HuH-7 (cell line): Measurements from ENCODE around the gene RYR2.
"Not testable (repeated sequence)": the region's sequence is repeated elsewhere in the genome, so short reads cannot be mapped to it uniquely, and the experiment has no call there.

Source experiments
- DNase-seq: peaks from one replicate; pipeline ENCODE4 v3.0.0; 2011; ENCODE audit warnings: low spot score

RYR2 gene

GRCh38 chr1:237084341-237085077, 42.5 kb downstream of the RYR2 start:
- DNase-seq, result no peak

GRCh38 chr1:237091691-237092090, 49.7 kb downstream of the RYR2 start:
- DNase-seq, result no peak

DNA sequence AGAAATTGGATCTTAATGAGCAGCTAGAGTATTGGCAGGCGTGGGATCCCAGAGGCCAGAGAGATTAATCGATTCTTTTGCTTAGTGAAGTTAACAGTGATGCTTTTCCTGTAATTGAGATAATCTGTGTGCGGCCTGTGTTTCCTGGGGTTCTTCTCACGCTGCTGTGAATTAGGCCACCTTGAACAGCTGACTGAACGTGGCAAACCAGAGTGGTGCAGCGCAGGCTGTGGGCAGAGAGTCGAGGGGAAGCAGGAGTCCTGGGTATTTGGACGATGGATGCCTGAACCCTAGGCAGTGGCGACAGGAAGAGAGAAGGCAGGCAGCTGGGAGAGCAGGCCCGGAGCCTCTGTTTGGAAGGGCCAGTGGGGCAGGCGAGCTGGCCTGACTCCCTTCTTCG, 51.7 kb downstream of the RYR2 start:
- no peak for DNase-seq

DNA sequence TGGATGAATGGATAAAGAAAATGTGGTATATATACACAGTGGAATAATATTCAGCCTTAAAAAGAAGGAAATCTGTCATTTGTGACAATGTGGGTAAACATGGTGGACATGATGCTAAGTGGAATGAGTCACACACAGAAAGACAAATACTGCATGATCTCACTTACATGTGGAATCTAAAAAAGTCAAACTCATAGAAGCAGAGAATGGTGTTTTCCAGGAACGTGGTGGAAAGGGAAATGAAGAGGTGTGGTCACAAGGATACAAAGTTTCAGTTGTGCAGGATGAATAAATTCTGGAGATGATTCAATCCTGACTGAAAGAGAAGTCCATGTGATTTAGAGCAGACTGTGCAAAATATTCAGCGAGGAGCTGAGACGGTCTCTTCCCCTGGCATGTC, 56.6 kb downstream of the RYR2 start:
- DNase-seq, result no peak

GRCh38 chr1:237103021-237103420, 61.0 kb downstream of the RYR2 start:
- DNase-seq, result no peak

DNA sequence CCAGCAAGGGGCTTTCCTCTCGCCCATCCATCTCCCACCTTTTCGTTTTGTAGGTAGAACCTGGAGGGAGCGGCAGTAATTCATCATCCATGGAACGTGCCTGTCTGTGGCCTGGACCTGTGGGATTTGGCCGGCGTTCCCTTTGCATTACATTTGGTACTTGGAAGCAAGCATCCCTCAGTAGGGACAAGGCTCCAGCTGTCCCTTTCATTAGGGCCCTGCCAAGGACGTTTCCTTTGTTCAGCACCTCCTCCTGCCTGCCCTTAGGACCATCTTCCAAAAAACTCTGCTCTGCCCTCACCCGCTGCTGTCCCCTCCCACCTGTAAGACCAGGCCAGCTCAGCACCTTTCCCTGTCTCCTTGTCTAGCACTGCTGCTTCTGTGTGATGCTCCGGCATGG, 62.1 kb downstream of the RYR2 start:
- DNase-seq, result no peak

- DNase-seq, result no peak
These were observed 63.8 kb downstream of the RYR2 start for GRCh38 chr1:237105826-237106225.

GRCh38 chr1:237108297-237109040, 66.5 kb downstream of the RYR2 start:
- no peak for DNase-seq

GRCh38 chr1:237111807-237112206, 69.8 kb downstream of the RYR2 start:
- DNase-seq, result no peak

DNA sequence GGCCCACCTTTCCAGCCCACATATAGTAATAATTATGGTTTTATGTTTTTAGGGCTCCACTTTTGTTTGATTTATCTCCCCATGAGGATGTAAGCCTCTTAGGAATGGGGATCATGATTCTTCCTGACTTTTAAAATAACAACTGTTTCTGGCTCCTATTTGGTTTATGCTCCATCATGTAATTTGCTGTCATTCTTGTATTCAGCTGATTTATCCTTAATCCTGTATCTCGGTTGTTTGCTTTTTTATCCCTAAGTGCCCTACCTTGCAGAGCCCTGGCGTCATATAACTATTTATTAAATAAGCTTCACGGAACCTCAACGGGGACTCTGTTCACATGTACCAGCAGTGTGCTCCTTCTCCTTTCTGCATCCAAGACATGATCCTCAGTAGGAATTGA, 70.7 kb downstream of the RYR2 start:
- DNase-seq, result no peak

DNA sequence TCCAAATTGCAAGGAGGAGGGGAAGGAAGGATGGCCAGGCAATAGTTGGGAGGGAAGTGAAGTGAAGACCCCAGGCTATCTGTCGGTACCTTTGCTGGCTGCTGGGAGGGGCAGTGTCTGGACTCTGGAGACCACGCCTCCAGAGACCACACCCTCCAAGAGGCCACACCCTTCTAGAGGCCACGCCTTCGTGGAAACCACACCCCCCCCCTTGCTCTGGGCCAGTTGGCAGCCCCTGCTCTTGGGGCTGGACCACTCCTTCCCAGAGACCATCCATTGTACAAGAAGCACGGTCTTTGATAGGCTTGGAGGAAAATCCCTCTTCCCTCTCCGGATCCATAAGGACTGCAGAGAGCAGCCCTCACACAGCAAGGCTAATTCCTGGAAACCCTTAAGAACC, 73.1 kb downstream of the RYR2 start:
- DNase-seq, result no peak

DNA sequence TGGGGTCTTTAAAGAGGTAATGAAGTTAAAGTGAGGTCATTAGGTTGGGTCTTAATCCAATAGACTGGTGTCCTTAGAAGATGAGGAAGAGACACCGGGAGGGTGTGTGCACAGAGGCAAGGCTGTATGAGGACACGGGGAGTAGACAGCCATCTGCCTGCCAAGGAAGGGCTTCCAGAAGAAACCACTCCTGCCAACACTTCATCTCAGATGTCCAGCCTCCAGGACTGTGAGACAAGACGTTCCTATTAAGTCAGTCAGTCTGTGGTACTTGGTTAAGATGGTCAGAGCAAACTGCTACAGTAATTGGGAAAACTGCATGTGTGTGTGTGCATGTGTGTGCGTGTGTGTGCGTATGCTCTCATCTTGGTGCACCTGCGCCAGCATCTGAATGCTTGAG, 77.1 kb downstream of the RYR2 start:
- DNase-seq, result no peak

GRCh38 chr1:237120683-237121082, 78.7 kb downstream of the RYR2 start:
- DNase-seq, result no peak

DNA sequence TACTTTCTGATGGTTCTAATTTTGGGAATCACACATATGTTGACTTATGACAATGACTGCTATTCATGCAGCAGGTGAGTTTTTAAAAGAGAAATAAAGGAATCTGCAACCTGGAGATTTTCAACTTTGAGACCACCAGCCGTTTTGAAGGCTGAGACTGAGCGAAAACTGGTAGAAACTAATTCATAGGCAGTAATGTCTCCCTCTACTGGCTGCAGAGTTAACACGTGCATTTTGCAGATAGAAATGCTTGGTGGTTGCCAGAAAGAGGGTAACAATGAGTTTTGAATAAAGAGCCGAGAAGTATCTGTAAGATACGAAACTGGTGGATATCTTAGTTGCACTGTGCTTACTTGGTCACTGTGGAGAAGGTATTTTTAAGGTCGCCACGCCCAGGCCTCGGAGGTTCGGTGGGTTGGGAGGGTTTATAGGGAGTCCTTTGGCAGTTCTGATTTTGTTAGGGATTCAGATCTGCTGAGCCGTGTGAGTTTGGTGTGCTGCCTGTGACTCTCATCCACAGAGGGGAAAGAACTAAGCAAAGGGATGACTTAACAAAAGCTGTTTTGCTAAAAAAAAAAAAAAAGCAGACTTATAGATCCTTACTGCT, 83.0 kb downstream of the RYR2 start:
- DNase-seq, result peak; percentile 33

GRCh38 chr1:237126180-237126579, 84.2 kb downstream of the RYR2 start:
- no peak for DNase-seq

DNA sequence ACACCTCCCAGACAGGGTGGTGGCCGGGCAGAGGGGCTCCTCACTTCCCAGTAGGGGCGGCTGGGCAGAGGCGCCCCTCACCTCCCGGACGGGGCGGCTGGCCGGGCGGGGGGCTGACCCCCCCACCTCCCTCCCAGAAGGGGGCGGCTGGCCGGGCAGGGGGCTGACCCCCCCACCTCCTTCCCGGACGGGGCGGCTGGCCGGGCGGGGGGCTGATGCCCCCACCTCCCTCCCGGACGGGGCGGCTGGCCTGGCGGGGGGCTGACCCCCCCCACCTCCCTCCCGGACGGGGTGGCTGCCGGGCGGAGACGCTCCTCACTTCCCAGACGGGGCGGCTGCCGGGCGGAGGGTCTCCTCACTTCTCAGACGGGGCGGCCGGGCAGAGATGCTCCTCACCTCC, 85.3 kb downstream of the RYR2 start:
- not testable (repeated sequence) for DNase-seq

GRCh38 chr1:237133921-237134320, 91.9 kb downstream of the RYR2 start:
- DNase-seq, result no peak

DNA sequence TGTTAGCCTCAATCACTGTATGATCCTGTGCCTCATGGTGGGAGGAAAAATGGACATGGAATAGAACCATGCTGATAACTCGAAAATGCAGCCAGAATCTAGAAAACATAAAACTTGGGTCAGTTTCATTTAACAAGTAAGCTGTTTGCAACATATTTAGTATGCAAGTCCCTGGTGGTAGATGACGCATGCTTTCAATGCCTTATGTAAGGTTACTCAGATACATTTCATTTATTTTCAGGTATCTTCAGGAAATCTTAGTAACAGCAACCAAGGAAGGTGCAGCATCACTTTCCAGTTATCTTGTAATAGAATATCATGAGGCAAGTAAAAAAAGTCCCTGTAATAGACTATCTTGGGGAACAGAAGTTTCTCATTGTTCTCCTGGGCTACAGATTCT, 92.9 kb downstream of the RYR2 start:
- DNase-seq, result no peak

GRCh38 chr1:237138551-237138950, 96.6 kb downstream of the RYR2 start:
- no peak for DNase-seq

GRCh38 chr1:237139732-237140131, 97.7 kb downstream of the RYR2 start:
- DNase-seq, result no peak

DNA sequence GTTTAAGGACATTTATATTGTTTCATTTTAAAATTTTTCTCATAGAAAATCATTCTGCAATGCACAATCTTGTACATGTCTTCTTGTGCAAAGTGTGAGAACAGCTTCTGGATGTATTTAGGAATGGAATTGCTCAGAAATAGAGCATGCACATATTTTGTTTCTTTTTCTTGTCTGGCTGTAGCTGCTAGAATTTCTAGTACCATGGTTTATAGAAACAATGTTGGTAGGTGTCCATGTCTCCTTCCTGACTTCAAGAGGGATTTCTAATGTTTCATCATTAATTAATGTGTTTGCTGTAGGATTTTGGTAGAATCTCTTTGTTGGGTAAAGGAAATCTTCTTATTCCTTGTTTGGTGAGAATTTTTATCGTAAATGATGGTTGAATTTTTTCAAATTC, 99.0 kb downstream of the RYR2 start:
- no peak for DNase-seq

GRCh38 chr1:237141502-237141901, 99.5 kb downstream of the RYR2 start:
- no peak for DNase-seq

GRCh38 chr1:237145379-237146135, 103.6 kb downstream of the RYR2 start:
- no peak for DNase-seq
